ENCODE results near the gene PSMC1.

GRCh38 chr14:90277581-90278198, 21.3 kb downstream of the PSMC1 start:
- no peak for TF ChIP-seq POLR2A (IDR thresholded peaks at IDR 0.05)
- no peak for TF ChIP-seq CTCF (IDR thresholded peaks at IDR 0.05)
- TF ChIP-seq POLR2AphosphoS5 (IDR thresholded peaks at IDR 0.05): no peak
